ENCODE results near the gene INTU. TPM values are rescaled to one million over a fixed set of nuclear protein-coding genes. Genes with fewer than 3 reads are reported as not detected.

Gene INTU
- total RNA-seq, 4 donors from 2014 or later, result 5.8 to 19.3 (median 8.3) TPM

DNA sequence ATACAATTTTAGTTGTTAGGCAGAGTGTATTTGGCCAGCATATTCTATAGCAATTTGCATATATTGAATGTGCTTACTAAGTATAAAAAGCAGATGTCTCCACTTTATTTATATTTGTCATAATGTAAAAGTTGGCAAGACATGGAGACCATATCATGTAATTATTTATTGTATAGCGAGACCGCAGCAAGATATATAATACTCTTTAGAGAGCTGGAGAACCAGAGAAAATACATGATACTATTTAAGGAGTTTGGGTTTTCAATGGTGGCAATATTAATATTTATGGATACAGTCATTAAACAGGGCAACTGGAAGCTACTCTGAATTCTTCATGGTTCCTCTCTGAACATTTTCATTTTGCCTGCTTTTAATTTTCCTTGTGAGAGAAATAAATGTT, 35.0 kb downstream of the INTU start:
- TF ChIP-seq, protein P1, sequence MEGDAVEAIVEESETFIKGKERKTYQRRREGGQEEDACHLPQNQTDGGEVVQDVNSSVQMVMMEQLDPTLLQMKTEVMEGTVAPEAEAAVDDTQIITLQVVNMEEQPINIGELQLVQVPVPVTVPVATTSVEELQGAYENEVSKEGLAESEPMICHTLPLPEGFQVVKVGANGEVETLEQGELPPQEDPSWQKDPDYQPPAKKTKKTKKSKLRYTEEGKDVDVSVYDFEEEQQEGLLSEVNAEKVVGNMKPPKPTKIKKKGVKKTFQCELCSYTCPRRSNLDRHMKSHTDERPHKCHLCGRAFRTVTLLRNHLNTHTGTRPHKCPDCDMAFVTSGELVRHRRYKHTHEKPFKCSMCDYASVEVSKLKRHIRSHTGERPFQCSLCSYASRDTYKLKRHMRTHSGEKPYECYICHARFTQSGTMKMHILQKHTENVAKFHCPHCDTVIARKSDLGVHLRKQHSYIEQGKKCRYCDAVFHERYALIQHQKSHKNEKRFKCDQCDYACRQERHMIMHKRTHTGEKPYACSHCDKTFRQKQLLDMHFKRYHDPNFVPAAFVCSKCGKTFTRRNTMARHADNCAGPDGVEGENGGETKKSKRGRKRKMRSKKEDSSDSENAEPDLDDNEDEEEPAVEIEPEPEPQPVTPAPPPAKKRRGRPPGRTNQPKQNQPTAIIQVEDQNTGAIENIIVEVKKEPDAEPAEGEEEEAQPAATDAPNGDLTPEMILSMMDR (IDR thresholded peaks at IDR 0.05), result no peak
- ATAC-seq (ENCODE audit: low FRiP score) (no peak), DNase-seq (ENCODE audit: low spot score) (no peak)

GRCh38 chr4:127668770-127669169, 36.0 kb downstream of the INTU start:
- ATAC-seq (ENCODE audit: low FRiP score), result no peak
- TF ChIP-seq, protein P1 (IDR thresholded peaks at IDR 0.05), result no peak
- no peak for DNase-seq (ENCODE audit: low spot score)

GRCh38 chr4:127669691-127670090, 36.9 kb downstream of the INTU start:
- ATAC-seq (ENCODE audit: low FRiP score) (no peak), DNase-seq (ENCODE audit: low spot score) (no peak)
- TF ChIP-seq, protein P1 (IDR thresholded peaks at IDR 0.05), result no peak

DNA sequence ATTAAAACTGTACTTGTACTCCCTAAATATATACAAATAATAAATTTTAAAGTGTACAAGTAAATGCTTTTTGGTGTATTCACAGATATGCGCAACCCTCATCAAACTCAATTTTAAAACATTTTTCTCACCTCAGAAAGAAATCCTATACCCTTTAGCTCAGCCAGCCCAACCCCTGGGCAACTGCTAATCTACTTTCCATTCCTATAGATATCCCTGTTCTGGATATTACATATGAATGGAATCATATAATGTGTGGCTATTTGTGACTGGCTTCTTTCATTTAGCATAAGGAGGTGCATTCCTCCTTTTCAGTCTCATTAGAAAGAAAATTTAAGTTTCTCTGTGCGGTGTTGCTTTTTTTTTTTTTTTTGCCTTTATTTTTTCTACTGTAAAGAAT, 39.4 kb downstream of the INTU start:
- no peak for ATAC-seq (ENCODE audit: low FRiP score)
- no peak for DNase-seq (ENCODE audit: low spot score)
- TF ChIP-seq, protein P1 (IDR thresholded peaks at IDR 0.05), result no peak

- DNase-seq (ENCODE audit: low spot score), result no peak
- TF ChIP-seq, protein P1 (IDR thresholded peaks at IDR 0.05), result no peak
- ATAC-seq (ENCODE audit: low FRiP score), result no peak
Measured at GRCh38 chr4:127685292-127685691, 52.5 kb downstream of the INTU start.

GRCh38 chr4:127686658-127687057, 53.9 kb downstream of the INTU start:
- TF ChIP-seq, protein P1 (IDR thresholded peaks at IDR 0.05), result no peak

DNA sequence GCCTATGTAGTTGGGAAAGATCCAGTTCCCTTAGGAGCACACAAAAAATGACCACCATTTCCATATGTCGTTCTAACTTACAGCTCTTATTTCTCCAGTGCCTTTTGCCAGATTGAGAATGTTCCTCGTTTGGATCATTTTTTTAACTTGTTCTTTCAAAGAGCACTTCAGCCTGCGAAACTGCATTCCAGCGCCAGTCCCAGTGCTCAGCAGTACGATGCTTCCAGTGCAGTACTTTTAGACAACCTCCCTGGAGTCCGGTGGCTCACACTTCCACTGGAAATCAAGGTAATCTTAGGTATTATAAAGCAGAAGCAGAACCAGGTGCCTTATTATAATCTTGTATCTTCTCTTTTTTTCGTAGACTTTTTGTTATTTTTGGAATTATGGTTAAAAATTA, 54.8 kb downstream of the INTU start:
- TF ChIP-seq, protein P1 (IDR thresholded peaks at IDR 0.05), result no peak
- no peak for DNase-seq (ENCODE audit: low spot score)
- ATAC-seq (ENCODE audit: low FRiP score), result no peak

More at GRCh38 chr4:127686658-127687057, 53.9 kb downstream of the INTU start:
- ATAC-seq (ENCODE audit: low FRiP score), result no peak
- no peak for DNase-seq (ENCODE audit: low spot score)
